Measurements from ENCODE around the gene SEPTIN7. TPM values are rescaled to one million over a fixed set of nuclear protein-coding genes. Genes with fewer than 3 reads are reported as not detected.

The SEPTIN7 gene
- total RNA-seq, 2 experiments from 2014 or later = 158 to 178 TPM

DNA sequence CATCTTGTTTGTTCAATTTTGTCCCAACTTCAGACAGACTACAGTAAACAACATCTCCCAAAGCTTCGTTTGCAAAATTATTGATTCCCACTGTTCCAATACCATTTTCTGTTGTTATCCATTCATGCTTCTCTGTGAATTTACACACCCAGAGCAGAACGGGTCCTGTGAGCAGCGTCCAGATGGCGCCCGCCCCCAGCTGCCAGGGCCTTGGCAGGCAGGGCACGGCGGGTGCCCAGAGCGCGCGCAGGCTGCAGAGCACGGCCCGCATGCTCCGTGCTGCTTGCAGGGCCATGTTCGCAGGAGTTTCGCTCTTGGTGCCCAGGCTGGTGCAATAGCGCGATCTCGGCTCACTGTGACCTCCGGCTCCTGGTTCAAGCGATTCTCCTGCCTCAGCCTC, 32.5 kb upstream of the SEPTIN7 start:
- no peaks in the 10 kb centered on the region for H3K4me1 Mint-ChIP-seq (ENCODE audit: low read depth)
- DNase-seq = no peak
- no peak overlapping the region for H3K27ac Mint-ChIP-seq
- no peaks in the 10 kb centered on the region for H3K36me3 Mint-ChIP-seq (ENCODE audit: low read depth)
- no peak overlapping the region for H3K4me3 Mint-ChIP-seq
- CTCF ChIA-PET = interaction anchor here (0.7 kb wide), 1 partner anchor 145 kb away, joined by 3 read pairs; no protein-coding TSS in a partner anchor
- intact Hi-C loops (cut with micrococcal nuclease) = no loop called here
- no peaks in the 10 kb centered on the region for H3K27me3 Mint-ChIP-seq (ENCODE audit: low read depth)
- H3K9me3 Mint-ChIP-seq = peaks cover 2% of the 10 kb centered on the region

DNA sequence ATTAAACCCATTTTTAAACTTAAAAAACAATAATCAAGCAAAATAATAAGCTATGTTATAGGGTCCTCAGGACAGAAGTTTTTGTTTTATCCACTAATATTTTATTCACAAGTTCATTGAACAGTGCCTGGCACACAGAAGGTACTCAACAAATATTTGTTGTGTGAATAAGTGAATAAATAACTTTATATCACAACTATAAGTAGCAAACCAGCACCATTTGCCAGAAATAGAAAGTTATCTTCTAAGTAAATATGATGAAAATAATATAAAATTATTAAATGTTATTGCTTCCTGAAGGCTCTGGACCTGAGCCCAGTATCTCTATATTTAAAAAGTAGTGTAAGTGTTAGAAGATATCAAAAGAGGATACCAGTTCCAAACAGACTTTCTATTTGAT, 29.1 kb upstream of the SEPTIN7 start:
- Mint-ChIP-seq H3K36me3 (ENCODE audit: low read depth) (no peaks in the 10 kb centered on the region), H3K4me1 (ENCODE audit: low read depth) (no peaks in the 10 kb centered on the region), H3K9me3 (no peaks in the 10 kb centered on the region), H3K27me3 (ENCODE audit: low read depth) (no peaks in the 10 kb centered on the region), H3K4me3 (no peak overlapping the region), H3K27ac (no peak overlapping the region)
- CTCF ChIA-PET = no interaction called here
- intact Hi-C loops (cut with micrococcal nuclease) = no loop called here
- DNase-seq = no peak

- H3K27me3 Mint-ChIP-seq (ENCODE audit: low read depth) = no peaks in the 10 kb centered on the region
- no peaks in the 10 kb centered on the region for H3K4me1 Mint-ChIP-seq (ENCODE audit: low read depth)
- CTCF ChIA-PET = no interaction called here
- DNase-seq = no peak
- no peak overlapping the region for H3K27ac Mint-ChIP-seq
- intact Hi-C loops (cut with micrococcal nuclease) = no loop called here
- H3K36me3 Mint-ChIP-seq (ENCODE audit: low read depth) = no peaks in the 10 kb centered on the region
- H3K9me3 Mint-ChIP-seq = no peaks in the 10 kb centered on the region
- H3K4me3 Mint-ChIP-seq = no peak overlapping the region
Observed at GRCh38 chr7:35773994-35774393, 26.9 kb upstream of the SEPTIN7 start.

- Mint-ChIP-seq H3K27me3 (ENCODE audit: low read depth) (no peaks in the 10 kb centered on the region), H3K36me3 (ENCODE audit: low read depth) (no peaks in the 10 kb centered on the region), H3K4me3 (no peak overlapping the region), H3K9me3 (no peaks in the 10 kb centered on the region), H3K27ac (no peak overlapping the region), H3K4me1 (ENCODE audit: low read depth) (no peaks in the 10 kb centered on the region)
- intact Hi-C loops (cut with micrococcal nuclease) = no loop called here
- no peak for DNase-seq
- CTCF ChIA-PET = interaction anchor here (0.6 kb wide), 1 partner anchor 741 kb away, joined by 3 read pairs; no protein-coding TSS in a partner anchor
Observed at GRCh38 chr7:35776686-35777085, 24.2 kb upstream of the SEPTIN7 start.

GRCh38 chr7:35777121-35777520, 23.7 kb upstream of the SEPTIN7 start:
- no peak overlapping the region for H3K4me3 Mint-ChIP-seq
- intact Hi-C loops (cut with micrococcal nuclease) = no loop called here
- no peak for DNase-seq
- H3K4me1 Mint-ChIP-seq (ENCODE audit: low read depth) = no peaks in the 10 kb centered on the region
- no peaks in the 10 kb centered on the region for H3K9me3 Mint-ChIP-seq
- H3K36me3 Mint-ChIP-seq (ENCODE audit: low read depth) = no peaks in the 10 kb centered on the region
- H3K27ac Mint-ChIP-seq = no peak overlapping the region
- no peaks in the 10 kb centered on the region for H3K27me3 Mint-ChIP-seq (ENCODE audit: low read depth)
- CTCF ChIA-PET = interaction anchor here (0.6 kb wide), 1 partner anchor 742 kb away, joined by 3 read pairs; no protein-coding TSS in a partner anchor

GRCh38 chr7:35780070-35780469, 20.8 kb upstream of the SEPTIN7 start:
- no peaks in the 10 kb centered on the region for H3K9me3 Mint-ChIP-seq
- no peaks in the 10 kb centered on the region for H3K4me1 Mint-ChIP-seq (ENCODE audit: low read depth)
- H3K27ac Mint-ChIP-seq = no peak overlapping the region
- H3K4me3 Mint-ChIP-seq = no peak overlapping the region
- H3K36me3 Mint-ChIP-seq (ENCODE audit: low read depth) = no peaks in the 10 kb centered on the region
- no peaks in the 10 kb centered on the region for H3K27me3 Mint-ChIP-seq (ENCODE audit: low read depth)
- intact Hi-C loops (cut with micrococcal nuclease) = no loop called here
- DNase-seq = no peak
- CTCF ChIA-PET = no interaction called here

GRCh38 chr7:35781200-35781701, 19.6 kb upstream of the SEPTIN7 start:
- Mint-ChIP-seq H3K27me3 (ENCODE audit: low read depth) (no peaks in the 10 kb centered on the region), H3K9me3 (no peaks in the 10 kb centered on the region), H3K36me3 (ENCODE audit: low read depth) (no peaks in the 10 kb centered on the region), H3K4me1 (ENCODE audit: low read depth) (no peaks in the 10 kb centered on the region), H3K27ac (no peak overlapping the region), H3K4me3 (no peak overlapping the region)
- DNase-seq = no peak
- intact Hi-C loops (cut with micrococcal nuclease) = no loop called here
- CTCF ChIA-PET = no interaction called here

DNA sequence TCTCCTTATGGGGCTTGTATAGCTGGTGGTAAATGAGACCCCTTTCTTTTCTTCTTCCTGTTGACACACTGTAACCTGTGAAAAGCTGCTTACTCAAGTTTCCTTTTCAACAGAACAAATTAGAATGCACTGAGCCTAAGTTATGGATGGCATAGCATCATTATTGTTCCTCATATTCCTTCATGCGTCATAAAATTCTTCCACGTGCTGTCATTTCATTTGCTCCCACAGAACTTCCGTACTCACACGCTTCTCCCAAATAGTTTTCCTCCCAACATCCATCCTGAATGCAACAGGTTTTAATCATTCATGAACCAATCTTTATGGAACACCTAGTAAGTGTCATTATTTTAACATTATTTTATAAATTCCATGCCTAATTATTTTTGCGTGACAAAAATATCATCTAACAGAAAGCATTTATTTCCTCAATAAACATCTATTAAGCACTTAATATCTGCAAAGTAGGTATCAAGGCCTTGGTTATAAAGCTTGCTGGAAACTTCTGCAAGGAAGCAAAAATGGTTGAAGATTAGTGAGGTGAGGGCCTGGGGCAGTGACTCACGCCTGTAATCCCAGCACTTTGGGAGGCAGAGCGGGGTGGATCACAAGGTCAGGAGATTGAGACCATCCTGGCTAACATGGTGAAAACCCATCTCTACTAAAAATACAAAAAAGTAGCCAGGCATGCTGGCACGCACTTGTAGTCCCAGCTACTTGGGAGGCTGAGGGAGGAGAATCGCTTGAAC, 18.9 kb upstream of the SEPTIN7 start:
- H3K36me3 Mint-ChIP-seq (ENCODE audit: low read depth) = no peaks in the 10 kb centered on the region
- intact Hi-C loops (cut with micrococcal nuclease) = no loop called here
- H3K9me3 Mint-ChIP-seq = no peaks in the 10 kb centered on the region
- no peak overlapping the region for H3K4me3 Mint-ChIP-seq
- CTCF ChIA-PET = interaction anchor here (0.8 kb wide), 1 partner anchor 56 kb away, joined by 3 read pairs; no protein-coding TSS in a partner anchor
- no peak overlapping the region for H3K27ac Mint-ChIP-seq
- no peaks in the 10 kb centered on the region for H3K27me3 Mint-ChIP-seq (ENCODE audit: low read depth)
- H3K4me1 Mint-ChIP-seq (ENCODE audit: low read depth) = no peaks in the 10 kb centered on the region
- no peak for DNase-seq

- Mint-ChIP-seq H3K4me1 (ENCODE audit: low read depth) (no peaks in the 10 kb centered on the region), H3K27me3 (ENCODE audit: low read depth) (no peaks in the 10 kb centered on the region), H3K9me3 (peaks cover 3% of the 10 kb centered on the region), H3K27ac (no peak overlapping the region), H3K36me3 (ENCODE audit: low read depth) (no peaks in the 10 kb centered on the region), H3K4me3 (no peak overlapping the region)
- CTCF ChIA-PET = no interaction called here
- intact Hi-C loops (cut with micrococcal nuclease) = no loop called here
- no peak for DNase-seq
Observed at GRCh38 chr7:35784332-35784731, 16.5 kb upstream of the SEPTIN7 start.

- no peaks in the 10 kb centered on the region for H3K4me1 Mint-ChIP-seq (ENCODE audit: low read depth)
- CTCF ChIA-PET = no interaction called here
- no peak overlapping the region for H3K27ac Mint-ChIP-seq
- intact Hi-C loops (cut with micrococcal nuclease) = no loop called here
- H3K36me3 Mint-ChIP-seq (ENCODE audit: low read depth) = no peaks in the 10 kb centered on the region
- no peak for DNase-seq
- no peaks in the 10 kb centered on the region for H3K27me3 Mint-ChIP-seq (ENCODE audit: low read depth)
- H3K4me3 Mint-ChIP-seq = no peak overlapping the region
- peaks cover 5% of the 10 kb centered on the region for H3K9me3 Mint-ChIP-seq
Observed at GRCh38 chr7:35785250-35785649, 15.6 kb upstream of the SEPTIN7 start.

DNA sequence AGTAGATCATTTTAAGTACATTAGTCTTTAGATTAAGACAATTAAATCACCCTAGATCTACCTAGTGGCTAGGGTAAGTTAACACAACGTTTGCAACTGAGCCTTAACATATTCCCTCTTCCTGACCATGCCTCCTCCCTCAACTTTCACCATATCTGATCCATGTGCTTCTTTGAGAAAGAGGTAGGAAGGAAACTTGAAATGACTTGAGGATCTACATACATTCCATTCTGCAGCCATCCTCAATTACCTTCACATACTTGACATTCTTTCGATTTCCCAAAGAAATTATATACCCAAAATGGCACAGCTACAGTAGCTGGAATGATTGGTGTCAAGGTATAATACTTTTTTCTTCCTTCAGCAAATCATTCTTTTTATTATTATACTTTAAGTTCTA, 12.9 kb upstream of the SEPTIN7 start:
- CTCF ChIA-PET = no interaction called here
- Mint-ChIP-seq H3K9me3 (peaks cover 5% of the 10 kb centered on the region), H3K4me3 (no peak overlapping the region)

DNA sequence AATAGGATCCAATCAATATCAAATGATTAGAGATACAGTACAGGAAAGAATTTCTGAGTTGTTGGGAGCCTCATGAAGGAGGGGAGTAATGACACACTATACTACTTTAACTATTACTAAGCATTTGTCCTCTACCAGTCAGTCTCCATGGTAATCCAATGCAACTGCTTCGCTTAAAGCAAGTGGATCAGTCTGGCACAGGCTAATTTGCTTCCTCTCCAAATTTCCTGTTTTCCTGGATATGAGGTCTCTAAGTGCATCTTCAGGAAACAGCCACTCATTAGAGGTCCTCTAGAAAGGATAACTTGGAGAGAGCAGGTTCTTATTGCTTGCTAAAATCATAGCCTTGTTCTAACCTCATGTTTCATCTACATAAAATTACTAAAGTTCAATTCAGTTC, 8.4 kb upstream of the SEPTIN7 start:
- no peaks in the 10 kb centered on the region for H3K27me3 Mint-ChIP-seq (ENCODE audit: low read depth)
- no peaks in the 10 kb centered on the region for H3K36me3 Mint-ChIP-seq (ENCODE audit: low read depth)
- H3K4me1 Mint-ChIP-seq (ENCODE audit: low read depth) = no peaks in the 10 kb centered on the region
- H3K27ac Mint-ChIP-seq = no peak overlapping the region
- CTCF ChIA-PET = no interaction called here
- peaks cover 5% of the 10 kb centered on the region for H3K9me3 Mint-ChIP-seq
- H3K4me3 Mint-ChIP-seq = no peak overlapping the region
- intact Hi-C loops (cut with micrococcal nuclease) = no loop called here
- no peak for DNase-seq

More for the DNA sequence above, 12.9 kb upstream of the SEPTIN7 start:
- intact Hi-C loops (cut with micrococcal nuclease) = no loop called here
- DNase-seq = no peak
- Mint-ChIP-seq H3K36me3 (ENCODE audit: low read depth) (no peaks in the 10 kb centered on the region), H3K27ac (no peak overlapping the region), H3K27me3 (ENCODE audit: low read depth) (no peaks in the 10 kb centered on the region), H3K4me1 (ENCODE audit: low read depth) (no peaks in the 10 kb centered on the region)

DNA sequence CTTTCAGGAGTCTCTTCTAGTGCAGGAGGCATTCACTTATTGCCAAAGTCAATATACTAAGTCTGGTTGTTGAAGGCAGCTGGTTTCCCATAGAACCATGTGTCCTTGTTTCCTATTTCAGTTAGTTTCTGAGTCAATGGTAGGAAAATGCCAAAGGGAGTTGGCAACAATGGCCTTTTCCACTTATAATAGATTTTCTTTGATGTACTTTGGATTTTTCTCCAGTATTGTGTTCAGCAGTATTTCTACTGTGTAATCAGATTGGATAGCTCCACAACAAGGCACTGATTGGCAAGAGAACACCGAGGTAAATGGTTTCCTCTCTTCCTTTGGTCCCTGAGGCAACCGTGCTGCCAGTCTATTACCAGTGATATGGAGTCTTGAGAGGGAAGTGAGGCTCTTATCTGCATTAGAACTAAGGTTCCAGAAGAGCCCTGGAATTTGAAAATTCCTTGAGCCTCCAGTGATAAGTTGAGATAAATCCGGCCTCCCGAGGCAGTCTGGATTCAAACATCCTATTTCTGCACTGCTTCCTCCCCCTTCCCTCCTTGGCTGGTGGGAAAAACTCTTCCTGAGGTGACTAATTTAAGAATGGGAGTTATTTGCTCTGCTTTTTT, 7.9 kb upstream of the SEPTIN7 start:
- Mint-ChIP-seq H3K27me3 (ENCODE audit: low read depth) (no peaks in the 10 kb centered on the region), H3K9me3 (peaks cover 5% of the 10 kb centered on the region), H3K4me3 (no peak overlapping the region), H3K4me1 (ENCODE audit: low read depth) (no peaks in the 10 kb centered on the region), H3K36me3 (ENCODE audit: low read depth) (no peaks in the 10 kb centered on the region), H3K27ac (no peak overlapping the region)
- CTCF ChIA-PET = interaction anchor here (0.7 kb wide), 1 partner anchor 475 kb away, joined by 3 read pairs; no protein-coding TSS in a partner anchor
- DNase-seq = no peak
- intact Hi-C loops (cut with micrococcal nuclease) = no loop called here

Measured in activated naive CD4-positive, alpha-beta T cell treated with anti-CD3 and anti-CD28 coated beads for 36 hours (primary cell).